HG02610 (cell line): ENCODE results near the gene OR4C15.

ENCODE experiments used
- ATAC-seq: cut with Tn5 transposase; IDR thresholded peaks from one replicate; pipeline ENCODE4 v1.9.1; 2021; ENCODE audit warnings: mild to moderate bottlenecking, moderate library complexity; ENCODE audit not compliant: unreplicated experiment

OR4C15 gene

GRCh38 chr11:55554169-55554568 lies at the start of gene OR4C15:
Gene OR4C15 (plus strand): TSS chr11:55554469. CDS start chr11:55554469, 0 bp downstream.
- ATAC-seq, result no peak

- no peak for ATAC-seq
Measured at GRCh38 chr11:55571828-55572227, 17.6 kb downstream of the OR4C15 start, which contains the start of gene OR4C16. Gene OR4C16 (plus strand): TSS chr11:55572128. CDS start chr11:55572128, 0 bp downstream.

GRCh38 chr11:55572548-55572947 lies 18.3 kb downstream of the OR4C15 start:
- no peak for ATAC-seq
